Uterus (tissue), 4 donors: ENCODE data around the gene MAST2. TPM values are rescaled to one million over a fixed set of nuclear protein-coding genes. Genes with fewer than 3 reads are reported as not detected.

Experiments
- DNase-seq, 2 donors: peaks; one replicate each; pipeline ENCODE4 v3.0.0-alpha.2; 2019 to 2020
- H3K27ac ChIP-seq, 2 donors: fragments of 200-600 bp; sonication (generic); 1 replicate in 1 of 2; 2 replicates in 1 of 2; pipeline ENCODE4 v1.5.1; 2016 to 2018
- H3K27me3 ChIP-seq, 2 donors: fragments of 200-600 bp; sonication (generic); one replicate each; pipeline ENCODE4 v1.5.1; 2018 to 2019; ENCODE audit warnings: control low read depth in 1 of 2
- H3K36me3 ChIP-seq, 2 donors: fragments of 200-600 bp; sonication (generic); one replicate each; pipeline ENCODE4 v1.5.1; 2019; ENCODE audit warnings: control low read depth in 1 of 2
- H3K4me1 ChIP-seq, 2 donors: fragments of 200-600 bp; sonication (generic); one replicate each; pipeline ENCODE4 v1.5.1; 2018 to 2019; ENCODE audit warnings: control low read depth in 1 of 2
- H3K4me3 ChIP-seq, 2 donors: fragments of 200-600 bp; sonication (generic); 1 replicate in 1 of 2; 2 replicates in 1 of 2; pipeline ENCODE4 v1.5.1; 2018 to 2019; ENCODE audit warnings: mild to moderate bottlenecking in 1 of 2
- H3K9me3 ChIP-seq, 2 donors: fragments of 200-600 bp; sonication (generic); one replicate each; pipeline ENCODE4 v1.5.1; 2019; ENCODE audit warnings: control low read depth in 1 of 2
- CTCF ChIP-seq, 4 experiments: fragments of 200-600 bp in 2 of 4; fragments of 450-650 bp in 2 of 4; sonication (generic) in 2 of 4; IDR thresholded peaks; one replicate each; pipeline ENCODE4 v1.5.1; 2016 to 2019; ENCODE audit warnings: antibody characterized with exemption in 4 of 4, mild to moderate bottlenecking in 2 of 4, moderate library complexity in 1 of 4
- POLR2A ChIP-seq, 2 donors: fragments of 450-650 bp; IDR thresholded peaks; one replicate each; pipeline ENCODE4 v1.6.1; 2016; ENCODE audit warnings: antibody characterized with exemption in 2 of 2, mild to moderate bottlenecking in 1 of 2, moderate library complexity in 1 of 2
- intact Hi-C: fragments of 100-400 bp; cut with DNase I; formaldehyde crosslinking; loops from one replicate; pipeline ENCODE4 v1.15.1; 2023; ENCODE audit warnings: low total_unique reads
- total RNA-seq, 4 donors: library from RNA; depleted of rRNA in 3 of 4; stranded (reverse); fragments of >200 nt in 3 of 4; gene quantifications; one replicate each; pipeline versions ENCODE4 v1.1.0 to v1.2.4, GENCODE V29; 2014 to 2023
- donor health status: DM: yes; HTN: yes; CAD: no.

The MAST2 gene
- total RNA-seq, 4 donors from 2014 or later: 12.8 to 52.1 (median 36.3) TPM

- TF ChIP-seq POLR2A (IDR thresholded peaks at IDR 0.05): no peak
- TF ChIP-seq CTCF (IDR thresholded peaks at IDR 0.05): no peak
- no peaks in the 10 kb centered on the region for H3K27me3 ChIP-seq
- no peaks in the 10 kb centered on the region for H3K9me3 ChIP-seq
- H3K27ac ChIP-seq: no peak overlapping the region
- H3K4me3 ChIP-seq: no peak overlapping the region
- no peaks in the 10 kb centered on the region for H3K4me1 ChIP-seq
- intact Hi-C loops: no loop called here
- DNase-seq: no peak
- H3K36me3 ChIP-seq: no peaks in the 10 kb centered on the region
Measured at GRCh38 chr1:45884700-45885099, 81.3 kb downstream of the MAST2 start.

GRCh38 chr1:45886229-45886628 lies 82.8 kb downstream of the MAST2 start:
- intact Hi-C loops: no loop called here
- TF ChIP-seq CTCF (IDR thresholded peaks at IDR 0.05) (no peak), POLR2A (IDR thresholded peaks at IDR 0.05) (no peak)
- H3K27me3 ChIP-seq: no peaks in the 10 kb centered on the region
- H3K27ac ChIP-seq: no peak overlapping the region
- DNase-seq: no peak
- no peaks in the 10 kb centered on the region for H3K4me1 ChIP-seq
- no peaks in the 10 kb centered on the region for H3K9me3 ChIP-seq
- H3K36me3 ChIP-seq: no peaks in the 10 kb centered on the region
- no peak overlapping the region for H3K4me3 ChIP-seq

GRCh38 chr1:45887156-45887842 lies 83.9 kb downstream of the MAST2 start:
- no peak for TF ChIP-seq POLR2A (IDR thresholded peaks at IDR 0.05)
- no peak for TF ChIP-seq CTCF (IDR thresholded peaks at IDR 0.05)
- Histone ChIP-seq H3K4me3 (no peak overlapping the region), H3K27me3 (no peaks in the 10 kb centered on the region), H3K27ac (no peak overlapping the region), H3K4me1 (no peaks in the 10 kb centered on the region), H3K36me3 (no peaks in the 10 kb centered on the region), H3K9me3 (no peaks in the 10 kb centered on the region)
- intact Hi-C loops: no loop called here
- DNase-seq: no peak

GRCh38 chr1:45890078-45890477 lies 86.7 kb downstream of the MAST2 start:
- intact Hi-C loops: no loop called here
- H3K9me3 ChIP-seq: no peaks in the 10 kb centered on the region
- TF ChIP-seq POLR2A (IDR thresholded peaks at IDR 0.05): no peak
- no peak for TF ChIP-seq CTCF (IDR thresholded peaks at IDR 0.05)
- no peak overlapping the region for H3K27ac ChIP-seq
- H3K36me3 ChIP-seq: no peaks in the 10 kb centered on the region
- no peaks in the 10 kb centered on the region for H3K4me1 ChIP-seq
- DNase-seq: no peak
- no peak overlapping the region for H3K4me3 ChIP-seq
- no peaks in the 10 kb centered on the region for H3K27me3 ChIP-seq

- Histone ChIP-seq H3K4me1 (no peaks in the 10 kb centered on the region), H3K9me3 (no peaks in the 10 kb centered on the region), H3K27me3 (no peaks in the 10 kb centered on the region), H3K36me3 (no peaks in the 10 kb centered on the region), H3K27ac (no peak overlapping the region), H3K4me3 (no peak overlapping the region)
- intact Hi-C loops: no loop called here
- DNase-seq: no peak
- TF ChIP-seq POLR2A (IDR thresholded peaks at IDR 0.05) (no peak), CTCF (IDR thresholded peaks at IDR 0.05) (no peak)
Measured at GRCh38 chr1:45891087-45891486, 87.7 kb downstream of the MAST2 start.
